D341Med (cell line): ENCODE measurements around the gene IRX2.

Source experiments
- DNase-seq: peaks from one replicate; pipeline ENCODE4 v3.0.0; 2012; ENCODE audit warnings: low spot score

IRX2 gene

GRCh38 chr5:2756211-2757152, 5.0 kb upstream of the IRX2 start:
- DNase-seq: no peak

- no peak for DNase-seq
These were observed 4.2 kb upstream of the IRX2 start for GRCh38 chr5:2755681-2756171.

GRCh38 chr5:2755076-2755680, 3.7 kb upstream of the IRX2 start:
- DNase-seq: no peak

GRCh38 chr5:2754581-2755075, 3.2 kb upstream of the IRX2 start:
- no peak for DNase-seq

GRCh38 chr5:2753452-2754420, 2.3 kb upstream of the IRX2 start:
- no peak for DNase-seq

- DNase-seq: no peak
These were observed 1.5 kb upstream of the IRX2 start for GRCh38 chr5:2752821-2753439.

GRCh38 chr5:2752059-2752820, 763 bp upstream of the IRX2 start:
- no peak for DNase-seq

- no peak for DNase-seq
These were observed 566 bp downstream of the IRX2 start for GRCh38 chr5:2750758-2751464.

GRCh38 chr5:2750026-2750757, 1.3 kb downstream of the IRX2 start:
- DNase-seq: no peak

GRCh38 chr5:2749514-2750025, 1.9 kb downstream of the IRX2 start:
- no peak for DNase-seq

GRCh38 chr5:2748861-2749513, 2.5 kb downstream of the IRX2 start:
- no peak for DNase-seq

- DNase-seq: no peak
These were observed 3.2 kb downstream of the IRX2 start for GRCh38 chr5:2748179-2748860.

- DNase-seq: no peak
These were observed 3.9 kb downstream of the IRX2 start for GRCh38 chr5:2747363-2748162.

GRCh38 chr5:2746561-2747032, 4.9 kb downstream of the IRX2 start:
- no peak for DNase-seq

GRCh38 chr5:2744485-2744884, 7.0 kb downstream of the IRX2 start:
- no peak for DNase-seq

GRCh38 chr5:2742921-2743679, 8.4 kb downstream of the IRX2 start:
- no peak for DNase-seq
